HEK293 (cell line): ENCODE measurements around the gene SCRN1.

Experiments used
- CTCF ChIA-PET: fragments of 350-600 bp; formaldehyde crosslinking; extraction: SDS; loops from one replicate; lab custom pipeline; 2021; ENCODE audit warnings: antibody characterized with exemption; lab: Yijun Ruan, JAX
- POLR2A ChIA-PET: fragments of 300-600 bp; formaldehyde crosslinking; extraction: SDS; loops from one replicate; lab custom pipeline; 2020; ENCODE audit warnings: antibody characterized with exemption, inconsistent platforms; lab: Yijun Ruan, JAX
- H3K27ac ChIP-seq: fragments of 200-500 bp; sonication (Bioruptor generic); 2 replicates; pipeline ENCODE4 v1.5.1; 2014; ENCODE audit warnings: low read depth, low read length, control low read depth, inconsistent platforms; ENCODE audit errors: extremely low read depth
- H3K36me3 ChIP-seq, 2 experiments: fragments of 200-500 bp in 1 of 2; sonication (Bioruptor generic) in 1 of 2; 1 replicate in 1 of 2; 2 replicates in 1 of 2; pipeline ENCODE4 v1.5.1; 2014 to 2017; ENCODE audit warnings: inconsistent platforms in 2 of 2, low read length in 2 of 2; ENCODE audit not compliant: control insufficient read depth in 2 of 2, insufficient read depth in 1 of 2
- H3K4me1 ChIP-seq: fragments of 200-500 bp; sonication (Bioruptor generic); 2 replicates; pipeline ENCODE4 v1.5.1; 2014; ENCODE audit warnings: mild to moderate bottlenecking, low read length, inconsistent platforms; ENCODE audit not compliant: control insufficient read depth, insufficient read depth
- H3K4me3 ChIP-seq: 2 replicates; pipeline ENCODE4 v1.5.1; 2011; ENCODE audit warnings: low read depth, mild to moderate bottlenecking, control low read depth, low read length, moderate library complexity
- H3K9me3 ChIP-seq: fragments of 200-500 bp; sonication (Bioruptor generic); 2 replicates; pipeline ENCODE4 v1.5.1; 2014; ENCODE audit warnings: low read depth, low read length, inconsistent platforms; ENCODE audit not compliant: control insufficient read depth, insufficient read depth
- AEBP2 ChIP-seq: fragments of 450-650 bp; formaldehyde crosslinking; IDR thresholded peaks from 2 replicates; pipeline ENCODE4 v1.5.1; 2016; ENCODE audit warnings: missing biosample characterization, missing genetic modification characterization, borderline replicate concordance
- PRDM1 ChIP-seq: fragments of 450-650 bp; formaldehyde crosslinking; IDR thresholded peaks from 2 replicates; pipeline ENCODE4; 2016; ENCODE audit warnings: missing biosample characterization, missing genetic modification characterization
- PRDM4 ChIP-seq: fragments of 450-650 bp; formaldehyde crosslinking; IDR thresholded peaks from 2 replicates; pipeline ENCODE4 v1.5.1; 2017; ENCODE audit warnings: missing biosample characterization, missing genetic modification characterization
- WT1 ChIP-seq: fragments of 450-650 bp; formaldehyde crosslinking; IDR thresholded peaks from 2 replicates; pipeline ENCODE4 v1.5.1; 2016; ENCODE audit warnings: missing biosample characterization, missing genetic modification characterization
- ZBTB11 ChIP-seq: fragments of 450-650 bp; formaldehyde crosslinking; conservative IDR thresholded peaks from 2 replicates; pipeline ENCODE4 v1.5.1; 2016; ENCODE audit warnings: low read depth, missing biosample characterization, missing genetic modification characterization
- ZFP41 ChIP-seq: fragments of 450-650 bp; formaldehyde crosslinking; IDR thresholded peaks from 2 replicates; pipeline ENCODE4 v1.5.1; 2016; ENCODE audit warnings: missing biosample characterization, missing genetic modification characterization, borderline replicate concordance
- ZNF10 ChIP-seq: fragments of 450-650 bp; formaldehyde crosslinking; IDR thresholded peaks from 2 replicates; pipeline ENCODE4 v1.5.1; 2017; ENCODE audit warnings: missing biosample characterization, missing genetic modification characterization
- ZNF138 ChIP-seq: fragments of 450-650 bp; formaldehyde crosslinking; IDR thresholded peaks from 2 replicates; pipeline ENCODE4 v1.5.1; 2016; ENCODE audit warnings: missing biosample characterization, missing genetic modification characterization, borderline replicate concordance
- ZNF146 ChIP-seq: fragments of 450-650 bp; formaldehyde crosslinking; IDR thresholded peaks from 2 replicates; pipeline ENCODE4 v1.5.1; 2016; ENCODE audit warnings: missing biosample characterization, missing genetic modification characterization
- ZNF274 ChIP-seq, 2 experiments: fragments of 200-500 bp in 1 of 2; fragments of 450-650 bp in 1 of 2; sonication (Bioruptor generic) in 1 of 2; formaldehyde crosslinking in 1 of 2; IDR thresholded peaks; 2 replicates each; pipeline versions ENCODE4 v1.5.1 to v1.6.1; 2014 to 2016; ENCODE audit warnings: borderline replicate concordance in 1 of 2, inconsistent platforms in 1 of 2, low read length in 1 of 2, missing biosample characterization in 1 of 2, missing genetic modification characterization in 1 of 2
- ZNF518A ChIP-seq: fragments of 450-650 bp; formaldehyde crosslinking; conservative IDR thresholded peaks from 2 replicates; pipeline ENCODE4 v1.5.1; 2016; ENCODE audit warnings: low read depth, missing biosample characterization, missing genetic modification characterization
- ZNF558 ChIP-seq: fragments of 450-650 bp; formaldehyde crosslinking; IDR thresholded peaks from 2 replicates; pipeline ENCODE4 v1.5.1; 2016; ENCODE audit warnings: missing biosample characterization, missing genetic modification characterization
- ZNF626 ChIP-seq: fragments of 450-650 bp; sonication (Bioruptor Pico); formaldehyde crosslinking; IDR thresholded peaks from 2 replicates; pipeline ENCODE4 v1.5.1; 2018; ENCODE audit warnings: missing biosample characterization, missing genetic modification characterization, inconsistent platforms
- ZNF677 ChIP-seq: fragments of 450-650 bp; IDR thresholded peaks from 2 replicates; pipeline ENCODE4 v1.5.0; 2018; ENCODE audit warnings: missing biosample characterization, mild to moderate bottlenecking, missing genetic modification characterization, moderate library complexity
- ZNF837 ChIP-seq: fragments of 450-650 bp; formaldehyde crosslinking; IDR thresholded peaks from 2 replicates; pipeline ENCODE4 v1.5.1; 2016; ENCODE audit warnings: missing biosample characterization, missing genetic modification characterization

SCRN1 gene

GRCh38 chr7:29980151-29980550 is 9.4 kb downstream of the SCRN1 start:
- TF ChIP-seq ZFP41 (tag by site-specific recombination): no peak
- TF ChIP-seq ZNF146 (tag by site-specific recombination): no peak
- no peak for TF ChIP-seq PRDM4
- TF ChIP-seq PRDM1 (tag by site-specific recombination): no peak
- no peak for TF ChIP-seq AEBP2 (tag by site-specific recombination)
- no peak for TF ChIP-seq ZNF274 (IDR thresholded peaks at IDR 0.05; ENCODE audit: low read length)
- no peak for TF ChIP-seq ZNF274 (tag by site-specific recombination; IDR thresholded peaks at IDR 0.05; ENCODE audit: borderline replicate concordance)
- no peak for TF ChIP-seq WT1 (tag by site-specific recombination)
- no peak for TF ChIP-seq ZNF518A (tag by site-specific recombination)
- TF ChIP-seq ZNF558 (tag by site-specific recombination): no peak
- TF ChIP-seq ZBTB11 (tag by site-specific recombination): no peak
- no peak for TF ChIP-seq ZNF626 (tag by site-specific recombination)
- no peak for TF ChIP-seq ZNF837
- TF ChIP-seq ZNF138 (tag by site-specific recombination): no peak
- TF ChIP-seq ZNF10 (tag by site-specific recombination): no peak
- TF ChIP-seq ZNF677 (tag by site-specific recombination): no peak
- POLR2A ChIA-PET: no interaction called here
- H3K36me3 ChIP-seq: peaks cover 0 to 15% of the 10 kb centered on the region in 2 experiments; a peak in 1 of 3 replicates
- CTCF ChIA-PET: interaction anchor here (0.6 kb wide), 1 partner anchor 55 kb away, joined by 3 read pairs; no protein-coding TSS in a partner anchor
- H3K4me1 ChIP-seq: no peaks in the 10 kb centered on the region
- H3K27ac ChIP-seq: no peak overlapping the region
- H3K9me3 ChIP-seq: no peaks in the 10 kb centered on the region
- no peak overlapping the region for H3K4me3 ChIP-seq
